Choroid plexus epithelial cell (primary cell): ENCODE measurements around the gene CEP97.
"Not testable (repeated sequence)": the region's sequence is repeated elsewhere in the genome, so short reads cannot be mapped to it uniquely, and the experiment has no call there.

Experiments
- DNase-seq: peaks from one replicate; pipeline ENCODE4 v3.0.0-alpha.2; 2010; ENCODE audit warnings: low read depth
- H3K4me3 ChIP-seq: 2 replicates; pipeline ENCODE4 v1.5.1; 2011; ENCODE audit warnings: low read depth, mild to moderate bottlenecking, control low read depth, low read length, moderate library complexity
- CTCF ChIP-seq: conservative IDR thresholded peaks from 2 replicates; pipeline ENCODE4 v1.5.1; 2011; ENCODE audit warnings: low read depth, mild to moderate bottlenecking, control low read depth, inconsistent platforms, low read length, moderate library complexity

Gene CEP97

DNA sequence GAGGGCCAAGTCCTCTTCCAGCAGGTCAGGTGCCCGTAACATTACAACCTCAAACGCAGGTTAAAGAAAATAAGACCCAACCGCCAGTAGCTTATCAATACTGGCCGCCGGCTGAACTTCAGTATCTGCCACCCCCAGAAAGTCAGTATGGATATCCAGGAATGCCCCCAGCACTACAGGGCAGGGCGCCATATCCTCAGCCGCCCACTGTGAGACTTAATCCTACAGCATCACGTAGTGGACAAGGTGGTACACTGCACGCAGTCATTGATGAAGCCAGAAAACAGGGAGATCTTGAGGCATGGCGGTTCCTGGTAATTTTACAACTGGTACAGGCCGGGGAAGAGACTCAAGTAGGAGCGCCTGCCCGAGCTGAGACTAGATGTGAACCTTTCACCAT lies 30.9 kb upstream of the CEP97 start:
- DNase-seq = peak; percentile 79
- not testable (repeated sequence) for H3K4me3 ChIP-seq
- TF ChIP-seq CTCF = peak; percentile 65

- DNase-seq, H3K4me3 ChIP-seq: not testable (repeated sequence)
Observed at GRCh38 chr3:101694836-101695235, 29.6 kb upstream of the CEP97 start.

DNA sequence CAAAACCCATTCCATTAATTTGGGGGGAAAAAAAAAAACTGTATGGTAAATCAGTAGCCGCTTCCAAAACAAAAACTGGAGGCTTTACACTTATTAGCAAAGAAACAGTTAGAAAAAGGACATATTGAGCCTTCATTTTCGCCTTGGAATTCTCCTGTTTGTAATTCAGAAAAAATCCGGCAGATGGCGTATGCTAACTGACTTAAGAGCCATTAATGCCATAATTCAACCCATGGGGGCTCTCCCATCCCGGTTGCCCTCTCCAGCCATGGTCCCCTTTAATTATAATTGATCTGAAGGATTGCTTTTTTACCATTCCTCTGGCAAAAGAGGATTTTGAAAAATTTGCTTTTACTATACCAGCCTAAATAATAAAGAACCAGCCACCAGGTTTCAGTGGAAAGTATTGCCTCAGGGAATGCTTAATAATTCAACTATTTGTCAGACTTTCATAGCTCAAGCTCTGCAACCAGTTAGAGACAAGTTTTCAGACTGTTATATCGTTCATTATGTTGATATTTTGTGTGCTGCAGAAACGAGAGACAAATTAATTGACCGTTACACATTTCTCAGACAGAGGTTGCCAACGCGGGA lies 28.5 kb upstream of the CEP97 start:
- peak; percentile 78 for DNase-seq

DNA sequence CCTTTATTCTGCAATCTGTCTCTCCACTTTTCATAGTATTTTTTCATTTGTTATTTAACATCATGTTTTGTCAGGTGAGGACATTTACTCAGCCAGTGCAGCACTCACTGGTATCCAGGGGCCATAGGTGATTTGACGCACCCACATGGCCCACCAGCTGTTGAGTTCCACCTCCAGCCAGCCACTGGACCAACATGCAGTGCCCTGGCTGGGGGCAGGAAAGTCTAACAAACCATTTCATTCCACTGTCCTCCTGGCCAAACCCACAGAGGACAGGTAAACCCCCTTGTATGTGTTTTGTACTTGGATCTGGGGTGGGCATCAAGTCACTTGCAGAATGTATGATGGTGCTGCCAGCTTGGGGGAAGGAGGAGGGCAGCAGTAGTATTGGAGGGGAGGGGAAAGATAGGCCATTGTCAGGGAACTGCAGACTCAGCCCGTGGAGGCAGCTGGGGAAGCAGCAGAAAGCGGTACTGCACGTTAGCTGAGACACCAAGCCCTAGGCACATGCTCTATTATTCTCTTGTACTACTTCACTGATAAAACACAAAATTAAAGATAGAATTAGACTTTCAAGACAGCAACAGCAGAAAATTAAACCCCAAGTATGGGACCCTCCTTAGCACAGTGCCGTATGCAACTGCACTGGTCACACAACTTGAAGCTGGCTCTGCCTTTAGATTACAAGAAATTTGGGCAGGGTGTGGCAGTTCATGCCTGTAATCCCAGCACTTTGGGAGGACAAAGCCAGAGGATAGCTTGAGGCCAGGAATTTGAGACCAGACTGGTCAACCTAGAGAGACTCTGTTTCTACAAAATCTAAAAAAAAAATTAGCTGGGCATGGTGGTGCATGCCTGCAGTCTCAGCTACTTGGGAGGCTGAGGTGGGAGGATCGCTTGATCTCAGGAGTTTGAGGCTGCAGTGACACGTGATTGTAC lies 22.4 kb upstream of the CEP97 start:
- DNase-seq = no peak
- no peak for TF ChIP-seq CTCF
- H3K4me3 ChIP-seq = no peak overlapping the region

More for the DNA sequence above, 28.5 kb upstream of the CEP97 start:
- no peak overlapping the region for H3K4me3 ChIP-seq
- peak; percentile 64 for TF ChIP-seq CTCF

DNA sequence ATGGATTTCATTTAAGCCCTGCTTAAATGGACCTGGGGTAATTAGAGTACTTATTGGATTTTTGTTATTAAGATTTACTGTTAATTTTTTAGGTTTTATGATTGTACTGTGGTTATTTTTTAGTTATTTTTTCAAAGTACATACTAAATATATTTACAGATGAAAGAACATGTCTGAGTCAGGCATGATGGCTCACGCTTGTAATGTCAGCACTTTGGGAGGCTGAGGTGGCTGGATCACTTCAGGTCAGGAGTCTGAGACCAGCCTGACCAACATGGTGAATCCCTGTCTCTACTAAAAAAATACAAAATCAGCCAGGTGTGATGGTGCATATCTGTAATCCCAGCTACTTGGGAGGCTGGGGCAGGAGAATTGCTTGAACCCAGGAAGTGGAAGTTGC lies 21.7 kb upstream of the CEP97 start:
- no peak for TF ChIP-seq CTCF
- no peak overlapping the region for H3K4me3 ChIP-seq
- no peak for DNase-seq

- DNase-seq = no peak
- no peak for TF ChIP-seq CTCF
Observed at GRCh38 chr3:101703169-101703568, 21.2 kb upstream of the CEP97 start.

GRCh38 chr3:101704639-101705038 lies 19.8 kb upstream of the CEP97 start:
- DNase-seq, H3K4me3 ChIP-seq: not testable (repeated sequence)

More at GRCh38 chr3:101703169-101703568, 21.2 kb upstream of the CEP97 start:
- H3K4me3 ChIP-seq = no peak overlapping the region

DNA sequence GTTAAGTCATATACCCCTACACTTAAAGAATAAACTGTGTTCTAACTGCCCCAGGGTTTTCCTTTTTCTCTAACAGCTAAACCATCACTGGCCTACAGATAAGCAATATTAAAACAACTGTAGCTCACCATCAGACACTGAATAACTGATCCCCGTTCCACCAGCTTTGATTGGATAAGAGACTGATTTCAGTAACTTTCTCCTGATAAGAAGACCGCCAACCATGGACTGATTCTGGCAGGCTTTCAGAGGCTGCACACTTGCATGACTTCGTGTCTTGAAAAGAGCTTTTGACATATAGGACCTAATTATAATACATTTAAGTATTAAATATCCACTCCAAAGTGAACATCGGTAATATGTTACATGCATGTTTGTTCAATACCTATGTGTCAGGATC lies 15.3 kb upstream of the CEP97 start:
- no peak for DNase-seq
- H3K4me3 ChIP-seq = no peak overlapping the region
- TF ChIP-seq CTCF = no peak
